ENCODE results near the gene PPP3CA. TPM values are rescaled to one million over a fixed set of nuclear protein-coding genes. Genes with fewer than 3 reads are reported as not detected.

The PPP3CA gene
- total RNA-seq, 1 experiment from 2014 or later, result 133 TPM

GRCh38 chr4:101147283-101147682, 200.0 kb downstream of the PPP3CA start (continued):
- no peak for TF ChIP-seq REST (IDR thresholded peaks at IDR 0.05; ENCODE audit: low read depth)
- TF ChIP-seq CBX3 (IDR thresholded peaks at IDR 0.05; ENCODE audit: low read depth), result no peak

GRCh38 chr4:101145021-101145420, 202.3 kb downstream of the PPP3CA start:
- BruUV-seq (replicated peaks), result no TSS peak
- H4K20me1 ChIP-seq (ENCODE audit: insufficient read depth), result no peaks in the 10 kb centered on the region
- H3K36me3 ChIP-seq (ENCODE audit: control insufficient read depth in 1 of 2, insufficient read depth in 2 of 2, low read length in 2 of 2), result no peaks in the 10 kb centered on the region
- peak overlapping the region; percentile 98 for H3K27ac ChIP-seq (ENCODE audit: low read depth, low read length)
- ChIA-PET RAD21 (ENCODE audit: low non-redundant PET in 1 of 2, low total read pairs in 2 of 2, uncharacterized antibody in 2 of 2, unreplicated experiment in 2 of 2) (no interaction called here), CTCF (no interaction called here), POLR2A (interaction anchor here (0.9 to 2.4 kb wide), 2 partner anchors 10 kb away, joined by 3 to 14 read pairs; no protein-coding TSS in a partner anchor)
- DNase-seq (ENCODE audit: low read depth, low spot score) (no peak), ATAC-seq (no peak)
- TF ChIP-seq FOSL1 (IDR thresholded peaks at IDR 0.05; ENCODE audit: low read depth) (no peak), SRF (IDR thresholded peaks at IDR 0.05; ENCODE audit: low read depth) (no peak), JUND (IDR thresholded peaks at IDR 0.05) (no peak)
- no peaks in the 10 kb centered on the region for H3K27me3 ChIP-seq (ENCODE audit: insufficient read depth, low read length)
- H3K4me3 ChIP-seq (replicated peaks in 1 of 2; ENCODE audit: low read depth in 1 of 2, low read length in 2 of 2), result no peak overlapping the region
- peaks cover 86 to 98% of the 10 kb centered on the region in 2 experiments for H3K4me1 ChIP-seq (ENCODE audit: control insufficient read depth in 1 of 2, insufficient read depth in 2 of 2, low read length in 2 of 2)
- no peaks in the 10 kb centered on the region for H3K9me3 ChIP-seq (ENCODE audit: control insufficient read depth in 1 of 2, insufficient read depth in 1 of 2, low read depth in 1 of 2, low read length in 2 of 2)
- H3K9me2 ChIP-seq (ENCODE audit: insufficient read depth), result no peaks in the 10 kb centered on the region
- H2AFZ ChIP-seq (ENCODE audit: low read depth, low read length, poor library complexity, severe bottlenecking), result no peak overlapping the region
- H3K4me2 ChIP-seq (ENCODE audit: low read length), result peak overlapping the region; percentile 40; the same call in 1 of the 2 replicates
- peak overlapping the region; percentile 27; the same call in 1 of the 2 replicates for H3K9ac ChIP-seq (ENCODE audit: low read length)
- intact Hi-C loops (cut with micrococcal nuclease), result no loop called here
- peaks cover 93% of the 10 kb centered on the region for H3K79me2 ChIP-seq (ENCODE audit: insufficient read depth, low read length)

Measured in HCT116 (cell line).